Liver (tissue), 3 donors: ENCODE results near the gene CFAP68.

Experiments used
- CTCF ChIP-seq: fragments of 150-350 bp; IDR thresholded peaks from 2 replicates; pipeline ENCODE4 v1.5.1; 2017; ENCODE audit warnings: improper control_type of control experiment, low read depth, low read length; ENCODE audit not compliant: missing input control
- HNF4A ChIP-seq, 2 donors: conservative IDR thresholded peaks; 2 replicates each; pipeline ENCODE4 v1.6.1; 2016; ENCODE audit warnings: antibody characterized with exemption in 2 of 2, mild to moderate bottlenecking in 2 of 2
- JUND ChIP-seq, 2 donors: IDR thresholded peaks; 2 replicates each; pipeline ENCODE4 v1.6.1; 2016; ENCODE audit warnings: antibody characterized with exemption in 2 of 2
- REST ChIP-seq: IDR thresholded peaks from 2 replicates; pipeline ENCODE4 v1.6.1; 2016; ENCODE audit warnings: antibody characterized with exemption, mild to moderate bottlenecking
- SP1 ChIP-seq: IDR thresholded peaks from 2 replicates; pipeline ENCODE4 v1.6.1; 2018; ENCODE audit warnings: antibody characterized with exemption, mild to moderate bottlenecking
- TAF1 ChIP-seq: conservative IDR thresholded peaks from 2 replicates; pipeline ENCODE4 v1.6.1; 2016; ENCODE audit warnings: antibody characterized with exemption, mild to moderate bottlenecking
- TF ChIP-seq, protein P1 (sequence below): IDR thresholded peaks from 2 replicates; pipeline ENCODE4 v1.6.1; 2016; ENCODE audit warnings: antibody characterized with exemption
- donor health status: healthy.
- donor health status: healthy.

DNA sequence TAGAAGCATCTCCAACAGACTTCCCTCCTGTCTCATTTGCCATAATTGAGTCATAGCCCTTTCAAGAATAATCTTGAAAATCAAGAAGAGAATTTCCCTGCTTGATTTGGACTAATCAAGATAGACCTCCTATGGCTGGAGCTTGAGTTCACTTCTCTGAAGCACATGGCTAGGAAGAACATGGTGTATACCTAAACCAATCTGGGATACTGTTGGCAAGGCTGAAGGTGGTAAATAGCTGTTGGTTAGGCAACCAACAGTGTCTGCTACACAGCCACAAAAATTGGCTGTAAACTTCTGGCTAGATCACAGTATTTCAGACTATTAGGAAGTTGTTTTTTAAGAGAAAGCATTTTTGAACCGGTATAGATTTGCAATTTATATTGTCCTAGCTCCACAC, 27.3 kb downstream of the CFAP68 start:
- TF ChIP-seq JUND (IDR thresholded peaks at IDR 0.05): no peak
- no peak for TF ChIP-seq CTCF
- TF ChIP-seq SP1: no peak
- TF ChIP-seq, protein P1, sequence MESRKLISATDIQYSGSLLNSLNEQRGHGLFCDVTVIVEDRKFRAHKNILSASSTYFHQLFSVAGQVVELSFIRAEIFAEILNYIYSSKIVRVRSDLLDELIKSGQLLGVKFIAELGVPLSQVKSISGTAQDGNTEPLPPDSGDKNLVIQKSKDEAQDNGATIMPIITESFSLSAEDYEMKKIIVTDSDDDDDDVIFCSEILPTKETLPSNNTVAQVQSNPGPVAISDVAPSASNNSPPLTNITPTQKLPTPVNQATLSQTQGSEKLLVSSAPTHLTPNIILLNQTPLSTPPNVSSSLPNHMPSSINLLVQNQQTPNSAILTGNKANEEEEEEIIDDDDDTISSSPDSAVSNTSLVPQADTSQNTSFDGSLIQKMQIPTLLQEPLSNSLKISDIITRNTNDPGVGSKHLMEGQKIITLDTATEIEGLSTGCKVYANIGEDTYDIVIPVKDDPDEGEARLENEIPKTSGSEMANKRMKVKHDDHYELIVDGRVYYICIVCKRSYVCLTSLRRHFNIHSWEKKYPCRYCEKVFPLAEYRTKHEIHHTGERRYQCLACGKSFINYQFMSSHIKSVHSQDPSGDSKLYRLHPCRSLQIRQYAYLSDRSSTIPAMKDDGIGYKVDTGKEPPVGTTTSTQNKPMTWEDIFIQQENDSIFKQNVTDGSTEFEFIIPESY: no peak
- TF ChIP-seq HNF4A (conservative IDR thresholded peaks at IDR 0.05): no peak
- TF ChIP-seq TAF1: no peak
- no peak for TF ChIP-seq REST
